SU-DHL-6 (cell line): ENCODE results near the gene ECSIT.

ENCODE experiments used
- H2AFZ ChIP-seq: fragments of 200-600 bp; sonication (generic); 2 replicates; pipeline ENCODE4 v1.6.1; 2014; ENCODE audit warnings: low read depth, mild to moderate bottlenecking, moderate library complexity, mixed read lengths, antibody characterized with exemption, low read length; ENCODE audit not compliant: severe bottlenecking
- H3F3A ChIP-seq: fragments of 200-600 bp; shearing (Covaris generic); 2 replicates; pipeline ENCODE4 v1.6.0; 2016; ENCODE audit warnings: antibody characterized with exemption, mild to moderate bottlenecking; ENCODE audit not compliant: insufficient read depth
- H3K27ac ChIP-seq: fragments of 200-600 bp; sonication (generic); 2 replicates; pipeline ENCODE4 v1.5.1; 2016; ENCODE audit warnings: low read depth, mild to moderate bottlenecking, low read length, moderate library complexity, mixed read lengths
- H3K27me3 ChIP-seq: fragments of 200-600 bp; sonication (generic), shearing (Covaris generic); 2 replicates; pipeline ENCODE4 v1.6.0; 2014; ENCODE audit warnings: mild to moderate bottlenecking, low read length
- H3K36me3 ChIP-seq: fragments of 200-600 bp; sonication (generic); 2 replicates; pipeline ENCODE4 v1.6.1; 2014; ENCODE audit warnings: mild to moderate bottlenecking, low read length, mixed read lengths
- H3K4me2 ChIP-seq: fragments of 300-600, 200-600 bp; shearing (Covaris generic), sonication (generic); 2 replicates; pipeline ENCODE4 v1.6.0; 2014; ENCODE audit warnings: low read length, low read depth, mild to moderate bottlenecking; ENCODE audit not compliant: poor library complexity, severe bottlenecking
- H3K4me3 ChIP-seq: fragments of 200-600 bp; sonication (generic); 2 replicates; pipeline ENCODE4 v1.5.1; 2014; ENCODE audit warnings: antibody characterized with exemption, low read length, mild to moderate bottlenecking, mixed read lengths; ENCODE audit not compliant: insufficient read depth, poor library complexity, severe bottlenecking
- H3K79me2 ChIP-seq: fragments of 200-600 bp; sonication (generic); 2 replicates; pipeline ENCODE4 v1.6.1; 2014; ENCODE audit warnings: mild to moderate bottlenecking, low read length, moderate library complexity; ENCODE audit not compliant: insufficient read depth
- H3K9ac ChIP-seq: fragments of 200-600 bp; sonication (generic); 2 replicates; pipeline ENCODE4 v1.7.0; 2014; ENCODE audit warnings: mild to moderate bottlenecking, low read length
- H3K9me2 ChIP-seq: fragments of 200-600 bp; sonication (generic); replicated peaks from 2 replicates; pipeline ENCODE4 v1.6.1; 2014; ENCODE audit warnings: low read length; ENCODE audit not compliant: insufficient read depth
- H3K9me3 ChIP-seq: fragments of 200-600 bp; sonication (generic); 2 replicates; pipeline ENCODE4 v1.6.1; 2014; ENCODE audit warnings: low read length, mixed read lengths; ENCODE audit not compliant: insufficient read depth
- H4K20me1 ChIP-seq: fragments of 200-600 bp; sonication (generic); 2 replicates; pipeline ENCODE4 v1.6.1; 2014; ENCODE audit warnings: low read depth, mild to moderate bottlenecking, antibody characterized with exemption, low read length, moderate library complexity, mixed read lengths
- CTCF ChIP-seq: fragments of 200-600 bp; sonication (generic); IDR thresholded peaks from one replicate; pipeline ENCODE4 v1.5.1; 2017; ENCODE audit warnings: antibody characterized with exemption, mild to moderate bottlenecking, low read length, moderate library complexity; ENCODE audit not compliant: insufficient read depth, poor library complexity, severe bottlenecking
- EZH2phosphoT487 ChIP-seq: fragments of 200-600 bp; sonication (generic), shearing (Covaris generic); conservative IDR thresholded peaks from 2 replicates; pipeline ENCODE4 v1.6.1; 2018; ENCODE audit warnings: mild to moderate bottlenecking, antibody characterized with exemption, low read length, moderate library complexity, mixed read lengths

Gene ECSIT

DNA sequence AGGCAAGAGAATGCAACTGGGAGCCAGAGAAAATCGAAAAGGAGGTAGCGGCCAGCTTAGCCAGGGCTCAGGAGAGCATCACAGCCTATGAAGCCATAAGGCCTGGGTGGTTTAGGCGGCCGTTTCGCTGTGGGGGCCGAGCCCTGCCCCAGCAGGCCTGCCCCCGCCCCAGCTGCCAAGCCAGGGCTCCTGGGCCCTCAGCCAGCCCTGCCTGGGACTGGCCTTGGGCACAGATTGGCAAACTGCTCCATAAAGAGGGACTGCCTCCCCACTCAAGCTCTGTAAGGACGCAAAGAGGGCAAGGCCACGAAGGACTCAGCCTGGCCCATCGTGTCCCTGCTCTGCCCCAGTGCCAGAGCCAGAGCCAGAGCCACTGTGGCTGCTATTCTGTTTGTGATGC lies 33.5 kb downstream of the ECSIT start:
- no peak overlapping the region for H3K27ac ChIP-seq
- no peaks in the 10 kb centered on the region for H3K36me3 ChIP-seq
- H3K9ac ChIP-seq = no peak overlapping the region
- no peaks in the 10 kb centered on the region for H4K20me1 ChIP-seq
- H3K9me3 ChIP-seq = no peaks in the 10 kb centered on the region
- no peak overlapping the region for H3K4me2 ChIP-seq
- no peak overlapping the region for H3K4me3 ChIP-seq
- H3K9me2 ChIP-seq = no peaks in the 10 kb centered on the region
- no peaks in the 10 kb centered on the region for H3K27me3 ChIP-seq
- H2AFZ ChIP-seq = no peak overlapping the region
- TF ChIP-seq CTCF = no peak
- no peak for TF ChIP-seq EZH2phosphoT487
- no peaks in the 10 kb centered on the region for H3F3A ChIP-seq
- H3K79me2 ChIP-seq = no peaks in the 10 kb centered on the region

DNA sequence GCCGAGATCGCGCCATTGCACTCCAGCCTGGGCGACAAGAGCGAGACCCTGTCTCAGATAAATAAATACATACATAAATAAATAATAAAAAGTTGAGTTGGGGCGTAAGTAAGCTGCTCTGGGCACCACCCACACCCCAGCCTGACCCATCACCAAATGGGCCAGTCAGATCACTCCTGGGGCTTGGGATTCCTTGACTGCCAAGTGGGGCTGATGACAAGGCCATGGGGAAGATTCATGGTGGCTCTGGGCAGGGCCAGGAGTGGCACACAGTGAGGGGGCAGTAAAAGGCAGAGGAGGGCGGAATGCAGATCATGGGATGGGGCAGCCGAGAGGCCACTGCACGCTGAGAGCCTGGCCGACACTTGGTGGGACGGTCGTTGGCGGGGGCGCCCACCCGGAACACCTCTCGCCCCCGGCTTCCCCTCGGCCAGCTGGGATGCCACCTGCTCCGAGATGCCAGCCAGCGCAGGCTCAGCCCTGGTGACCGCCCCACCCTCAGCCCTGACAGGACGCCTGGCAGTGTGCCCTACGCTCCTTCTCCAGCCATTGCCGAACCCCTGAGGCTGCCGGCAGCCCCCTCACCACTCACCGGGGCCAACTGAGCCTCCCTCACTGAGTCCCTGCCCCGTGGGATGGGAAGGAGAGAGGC lies 34.2 kb downstream of the ECSIT start:
- no peak overlapping the region for H3K9ac ChIP-seq
- no peak overlapping the region for H3K4me2 ChIP-seq
- no peak overlapping the region for H2AFZ ChIP-seq
- H3F3A ChIP-seq = no peaks in the 10 kb centered on the region
- no peaks in the 10 kb centered on the region for H4K20me1 ChIP-seq
- no peaks in the 10 kb centered on the region for H3K36me3 ChIP-seq
- H3K79me2 ChIP-seq = no peaks in the 10 kb centered on the region
- no peaks in the 10 kb centered on the region for H3K9me2 ChIP-seq
- no peak overlapping the region for H3K4me3 ChIP-seq
- H3K9me3 ChIP-seq = no peaks in the 10 kb centered on the region
- no peaks in the 10 kb centered on the region for H3K27me3 ChIP-seq
- TF ChIP-seq CTCF (no peak), EZH2phosphoT487 (no peak)
- H3K27ac ChIP-seq = no peak overlapping the region

DNA sequence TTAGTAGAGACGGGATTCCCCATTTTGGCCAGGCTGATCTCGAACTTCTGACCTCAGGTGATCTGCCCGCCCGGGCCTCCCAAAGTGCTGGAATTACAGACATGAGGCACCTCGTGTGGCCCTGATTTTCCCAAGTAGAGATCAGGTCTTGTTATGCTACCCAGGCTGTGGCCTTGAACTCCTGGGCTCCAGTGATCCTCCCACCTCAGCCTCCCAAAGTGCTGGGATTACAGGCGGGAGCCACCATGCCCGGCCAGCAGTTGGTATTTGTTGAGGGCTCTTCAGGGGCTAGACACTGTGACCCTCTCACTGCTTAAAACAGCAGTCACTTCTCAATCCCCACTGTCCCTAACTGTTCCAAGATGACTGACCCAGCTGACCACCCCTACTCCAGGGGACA lies 39.6 kb downstream of the ECSIT start:
- H3F3A ChIP-seq = no peaks in the 10 kb centered on the region
- no peaks in the 10 kb centered on the region for H3K79me2 ChIP-seq
- no peaks in the 10 kb centered on the region for H3K9me2 ChIP-seq
- TF ChIP-seq CTCF (no peak), EZH2phosphoT487 (no peak)
- no peaks in the 10 kb centered on the region for H3K9me3 ChIP-seq
- no peak overlapping the region for H3K4me2 ChIP-seq
- no peak overlapping the region for H3K27ac ChIP-seq
- no peaks in the 10 kb centered on the region for H4K20me1 ChIP-seq
- no peaks in the 10 kb centered on the region for H3K36me3 ChIP-seq
- H3K9ac ChIP-seq = no peak overlapping the region
- H3K4me3 ChIP-seq = no peak overlapping the region
- no peak overlapping the region for H2AFZ ChIP-seq
- H3K27me3 ChIP-seq = no peaks in the 10 kb centered on the region
